HG02981 (cell line): Measurements from ENCODE around the gene TSPEAR.
"Not testable (repeated sequence)": the region's sequence is repeated elsewhere in the genome, so short reads cannot be mapped to it uniquely, and the experiment has no call there.

ENCODE experiments used
- ATAC-seq: cut with Tn5 transposase; IDR thresholded peaks from one replicate; pipeline ENCODE4 v1.9.1; 2021; ENCODE audit warnings: mild to moderate bottlenecking, moderate library complexity; ENCODE audit not compliant: unreplicated experiment

Gene TSPEAR

DNA sequence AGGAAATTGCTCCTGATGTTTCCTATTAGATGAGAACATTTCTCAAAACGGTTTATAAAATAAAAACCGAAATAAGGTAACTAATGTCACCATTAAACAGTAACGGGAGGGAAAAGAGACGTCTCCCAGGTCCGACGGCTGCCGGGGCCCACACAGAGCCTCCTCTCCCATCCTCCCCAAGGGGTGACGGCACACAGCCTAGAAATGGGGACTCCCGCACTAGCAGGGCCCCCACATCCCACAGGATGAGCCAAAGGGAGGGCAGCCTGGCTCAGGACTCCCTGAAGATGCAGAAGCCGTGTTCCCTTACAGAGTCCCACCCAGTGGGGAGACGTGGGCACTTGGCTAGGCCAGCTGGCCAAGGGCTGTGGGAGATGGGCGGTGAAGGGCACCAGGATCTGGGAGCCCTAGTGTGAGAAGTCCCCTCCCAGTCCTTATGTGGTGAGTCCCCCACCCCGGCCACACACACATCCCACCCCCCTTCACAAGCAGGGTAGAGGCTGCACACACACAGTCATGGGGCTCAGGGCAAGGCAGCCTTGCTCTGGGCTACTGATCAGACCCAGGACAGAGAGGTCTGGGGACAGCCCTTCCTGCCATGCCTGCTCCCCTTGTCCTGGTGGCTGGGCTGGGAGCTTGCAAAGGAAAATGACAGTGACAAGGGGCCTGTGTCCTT lies 156.0 kb downstream of the TSPEAR start:
- no peak for ATAC-seq

GRCh38 chr21:44552681-44553080 lies 158.7 kb downstream of the TSPEAR start:
- ATAC-seq = no peak

- ATAC-seq = no peak
These were observed 159.2 kb downstream of the TSPEAR start for GRCh38 chr21:44552136-44552535.

DNA sequence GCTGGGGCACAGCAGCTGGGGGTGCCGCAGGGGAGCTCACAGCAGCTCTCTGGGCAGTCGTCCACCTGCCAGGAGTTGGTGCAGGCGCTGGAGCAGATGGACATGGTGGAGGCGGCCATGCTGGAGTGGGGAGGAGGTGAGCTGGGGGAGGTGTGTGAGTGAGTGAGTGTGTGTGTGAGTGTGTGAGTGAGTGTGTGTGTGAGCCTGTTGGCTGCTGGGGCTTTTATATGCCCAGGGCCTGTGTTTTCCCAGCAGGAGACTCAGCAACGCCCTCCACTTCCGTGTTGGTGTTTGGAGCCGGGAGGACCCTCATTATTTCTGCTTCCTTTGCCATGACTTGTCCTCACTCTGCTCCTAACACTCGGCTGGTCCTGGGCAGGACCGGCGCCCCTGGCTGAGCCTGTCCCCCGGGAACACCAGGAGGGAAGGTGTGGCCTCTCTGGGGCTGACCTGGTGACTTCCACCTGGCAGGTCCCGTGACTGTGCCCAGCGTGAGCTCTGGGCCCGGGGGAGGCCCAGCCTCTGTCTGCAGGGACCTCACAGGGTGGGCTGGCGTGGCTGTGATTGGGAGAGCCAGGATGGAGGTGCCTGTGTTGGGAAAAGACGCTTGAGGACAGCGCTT lies 159.9 kb downstream of the TSPEAR start, which contains the start of gene KRTAP10-2:
Gene KRTAP10-2, minus strand, starts transcription at position 166 of the 622 bp plus-strand sequence. Its CDS starts 47 bp downstream, at position 119.
- no peak for ATAC-seq

- no peak for ATAC-seq
These were observed 160.6 kb downstream of the TSPEAR start for GRCh38 chr21:44550807-44551206.

DNA sequence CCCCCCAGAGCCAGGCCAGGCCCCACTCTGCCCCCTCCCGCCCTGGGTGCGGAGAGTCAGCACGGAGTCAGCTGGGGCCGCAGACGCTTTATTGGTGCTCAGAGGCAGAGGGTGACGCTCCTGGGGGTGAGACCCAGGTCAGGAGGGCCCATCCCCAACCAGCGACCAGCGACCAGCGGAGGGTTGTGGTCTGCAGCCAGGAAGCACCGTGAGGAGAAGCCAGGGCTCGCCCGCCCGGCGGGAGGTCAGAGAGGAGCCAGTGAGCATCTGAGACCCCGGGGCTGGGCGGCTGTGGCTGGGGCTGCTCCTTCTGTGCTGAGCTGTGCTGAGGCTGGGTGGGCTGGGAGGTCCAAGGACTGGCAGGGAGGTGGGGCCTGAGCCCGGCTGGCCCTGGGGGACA lies 161.1 kb downstream of the TSPEAR start:
- not testable (repeated sequence) for ATAC-seq

GRCh38 chr21:44549525-44550211 lies 161.7 kb downstream of the TSPEAR start:
- no peak for ATAC-seq

DNA sequence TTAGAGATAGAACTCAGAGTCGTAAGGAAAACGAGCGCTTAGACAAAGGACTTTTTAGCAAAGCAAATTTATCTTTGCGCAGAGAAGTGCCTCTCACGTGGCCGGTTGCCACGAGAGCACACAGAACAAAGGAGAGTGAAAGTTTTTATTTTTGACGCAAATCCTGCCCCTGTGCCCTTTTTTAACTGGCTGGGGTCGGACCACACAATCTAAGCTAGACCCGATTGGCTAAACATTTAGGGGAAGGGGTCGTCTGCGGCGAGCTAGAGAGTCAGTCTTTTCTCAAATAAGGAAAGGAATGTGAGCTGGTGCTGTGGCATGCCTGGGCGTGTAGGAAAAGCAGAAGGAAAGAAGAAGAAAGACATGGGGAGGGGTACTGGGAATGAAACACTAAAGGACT lies 162.4 kb downstream of the TSPEAR start:
- no peak for ATAC-seq

DNA sequence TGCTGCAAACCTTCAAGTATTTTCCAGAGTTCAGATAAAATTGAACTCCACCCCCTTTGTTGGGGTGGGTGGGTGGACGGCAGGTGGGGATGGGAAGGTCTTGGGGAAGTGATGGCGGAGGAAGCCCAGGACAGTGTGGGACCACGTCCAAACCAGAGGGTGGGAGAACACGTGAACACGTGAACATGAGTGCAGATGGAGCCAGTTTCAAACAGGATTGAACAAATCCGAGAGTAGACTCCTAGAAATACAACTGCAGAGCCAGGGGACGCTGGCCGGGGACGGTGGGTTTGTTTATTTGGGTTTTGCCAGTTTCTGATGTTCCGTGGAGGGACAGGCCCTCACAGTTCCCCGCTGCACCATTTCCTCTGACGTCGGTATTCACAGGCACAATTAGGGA lies 163.0 kb downstream of the TSPEAR start:
- ATAC-seq = no peak

DNA sequence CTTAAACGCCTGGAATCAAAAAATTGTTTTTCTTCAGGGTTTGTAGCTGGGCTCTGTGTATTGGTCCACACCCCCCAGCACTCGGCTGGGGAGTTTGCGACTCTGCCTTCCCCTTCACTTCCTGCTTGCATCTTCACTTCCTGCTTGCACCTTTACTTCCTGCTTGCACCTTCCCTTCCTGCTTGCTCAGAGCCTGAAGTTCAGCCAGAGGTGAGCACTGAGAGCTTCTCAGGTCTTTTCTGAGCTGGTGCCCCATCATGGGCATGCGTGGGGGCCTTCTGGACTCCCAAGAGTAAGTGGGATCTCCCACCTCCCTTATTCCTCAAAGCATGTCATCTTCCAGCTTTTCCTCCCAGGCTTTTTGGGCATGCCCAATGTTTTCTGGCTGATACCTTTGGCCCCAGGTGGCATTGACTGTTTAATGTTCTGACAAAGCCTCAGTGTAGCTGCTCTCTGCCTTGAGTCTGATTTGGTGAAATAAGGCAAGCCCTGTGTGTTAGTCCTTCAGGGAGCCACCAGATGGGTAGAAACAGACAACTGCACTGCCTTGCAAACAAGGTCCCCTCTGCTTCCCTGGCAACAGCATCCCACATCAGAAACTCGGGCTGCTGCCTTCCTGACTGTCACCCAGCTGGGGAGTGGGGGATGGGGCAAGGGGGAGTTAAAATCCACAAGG lies 163.6 kb downstream of the TSPEAR start:
- ATAC-seq = no peak

DNA sequence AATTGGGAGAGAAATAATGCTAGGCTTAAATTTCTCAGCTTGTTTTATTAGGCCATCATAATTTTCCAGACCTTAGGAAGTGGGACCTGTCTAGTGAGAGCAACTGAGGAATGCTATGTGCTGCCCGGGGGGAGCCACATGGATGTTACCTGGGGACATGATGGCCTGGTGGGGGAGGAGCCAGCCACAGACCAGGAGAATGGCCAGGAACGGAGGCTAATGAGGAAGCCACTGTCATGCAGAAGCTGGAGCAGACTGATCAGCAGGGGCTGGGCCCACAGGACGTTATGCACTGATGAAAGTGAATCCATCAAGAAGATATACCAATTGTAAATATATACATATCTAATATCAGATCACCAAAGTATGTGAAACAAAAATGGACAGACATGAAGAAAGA lies 166.8 kb downstream of the TSPEAR start:
- ATAC-seq = no peak

GRCh38 chr21:44542716-44543115 lies 168.7 kb downstream of the TSPEAR start:
- no peak for ATAC-seq

DNA sequence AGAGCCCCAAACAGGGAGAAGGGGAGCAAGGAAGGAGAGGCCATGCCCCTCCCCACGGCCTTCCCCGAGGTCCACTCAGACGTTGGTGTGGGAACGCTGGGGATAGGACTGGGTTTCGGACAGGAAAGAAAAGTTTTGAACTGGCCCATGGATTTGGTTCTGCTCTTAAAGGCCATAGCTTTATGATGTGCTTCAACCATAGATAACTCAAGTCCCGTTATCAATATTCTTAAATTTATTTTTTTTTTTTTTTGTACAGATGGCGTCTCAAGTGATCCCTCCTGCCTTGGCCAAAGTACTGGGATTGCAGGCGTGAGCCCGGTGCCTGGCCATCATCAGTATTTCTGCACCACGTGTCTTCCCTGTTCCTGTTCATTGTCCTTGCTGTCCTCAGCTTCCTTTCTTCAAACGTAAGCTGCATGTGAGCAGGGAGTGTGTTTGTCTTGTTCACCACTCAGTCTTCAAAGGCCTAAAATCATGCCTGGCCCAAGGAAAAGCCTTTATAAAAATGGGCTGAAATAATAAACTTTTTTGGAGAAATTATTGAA lies 170.6 kb downstream of the TSPEAR start:
- no peak for ATAC-seq

GRCh38 chr21:44539991-44540666 lies 171.2 kb downstream of the TSPEAR start, which contains the start of gene KRTAP10-1:
KRTAP10-1 (minus strand) TSS chr21:44540195; CDS start chr21:44540150, 45 bp downstream.
- no peak for ATAC-seq

GRCh38 chr21:44539046-44539445 lies 172.3 kb downstream of the TSPEAR start:
- ATAC-seq = no peak

DNA sequence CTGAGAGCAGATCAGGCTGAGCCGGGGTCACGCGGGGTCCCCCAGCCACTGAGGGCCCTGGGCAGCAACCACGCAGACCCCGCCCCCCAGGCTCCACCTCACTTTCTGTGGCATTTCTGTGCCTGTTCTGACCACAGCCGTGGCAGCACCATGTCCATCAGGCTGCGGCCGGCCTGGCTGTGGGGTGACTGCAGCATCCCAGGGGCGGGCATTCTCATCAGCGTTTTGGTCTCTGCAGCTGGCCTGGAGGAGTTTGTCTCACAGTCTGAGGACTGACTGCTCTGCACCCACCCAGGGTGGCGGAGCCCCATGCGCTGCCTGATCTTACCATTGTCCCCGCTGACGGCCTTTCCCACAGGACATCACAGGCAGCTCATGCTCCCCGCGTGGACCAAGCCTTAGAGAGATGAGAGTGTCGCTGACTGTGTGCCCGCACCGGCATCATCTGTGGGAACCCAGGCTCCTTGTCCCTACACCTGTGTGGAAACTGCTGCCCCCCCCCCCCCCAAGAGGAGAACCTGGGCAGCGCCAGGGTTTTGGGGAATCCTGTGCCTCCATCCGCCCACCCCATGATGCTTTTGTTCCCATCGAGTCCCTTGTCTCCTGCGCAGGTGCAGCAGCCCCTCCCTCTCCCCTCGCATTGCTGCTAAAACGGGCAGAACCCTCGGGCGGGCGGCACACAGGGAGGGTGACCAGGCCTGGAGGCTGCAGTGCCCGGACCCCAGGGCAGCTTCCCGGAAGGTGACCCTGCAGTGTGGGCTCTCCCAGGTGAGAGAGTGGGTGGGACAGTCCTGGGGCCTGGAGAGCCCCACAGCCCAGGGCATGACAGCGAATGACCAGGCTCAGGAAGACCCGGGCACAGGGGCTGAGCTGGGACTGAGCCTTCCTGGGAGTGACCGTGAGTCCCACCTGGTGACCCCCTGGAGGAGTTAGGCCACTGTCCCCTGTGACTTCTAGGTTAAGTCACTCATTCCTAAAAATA lies 173.2 kb downstream of the TSPEAR start:
- no peak for ATAC-seq

- no peak for ATAC-seq
These were observed 175.4 kb downstream of the TSPEAR start for GRCh38 chr21:44535963-44536362.

DNA sequence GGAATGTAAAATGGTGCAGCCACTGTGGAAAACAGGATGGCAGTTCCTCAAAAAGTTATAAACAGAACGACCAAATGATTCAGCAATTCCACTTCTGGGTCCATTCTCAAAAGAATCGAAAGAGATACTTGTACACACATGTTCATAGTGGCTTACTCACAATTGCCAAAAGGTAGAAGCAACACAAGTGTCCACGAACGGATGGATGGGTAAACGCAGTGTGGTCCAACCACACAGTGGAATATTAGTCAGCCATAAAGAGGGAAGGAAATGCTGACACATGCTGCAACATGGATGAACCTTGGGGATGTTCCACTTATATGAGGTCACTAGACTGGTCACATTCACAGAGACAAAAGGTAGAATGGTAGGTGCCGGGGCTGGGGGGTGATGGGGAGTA lies 176.7 kb downstream of the TSPEAR start:
- ATAC-seq = no peak

GRCh38 chr21:44533891-44534627 lies 177.3 kb downstream of the TSPEAR start:
- no peak for ATAC-seq
